AG09309 (cell line): Measurements from ENCODE around the gene FGF22.

Source experiments
- DNase-seq: peaks from one replicate; pipeline ENCODE4 v3.0.0-alpha.2; 2010; ENCODE audit warnings: low read depth
- H3K4me3 ChIP-seq: 2 replicates; pipeline ENCODE4 v1.5.1; 2011; ENCODE audit warnings: mild to moderate bottlenecking, low read depth, low read length, moderate library complexity; ENCODE audit not compliant: control insufficient read depth
- TF ChIP-seq, protein P1 (sequence below): IDR thresholded peaks from 2 replicates; pipeline ENCODE4 v1.5.1; 2011; ENCODE audit warnings: mild to moderate bottlenecking, low read depth, low read length, inconsistent platforms; ENCODE audit not compliant: insufficient read depth, control insufficient read depth; ENCODE audit errors: missing control alignments

FGF22 gene

DNA sequence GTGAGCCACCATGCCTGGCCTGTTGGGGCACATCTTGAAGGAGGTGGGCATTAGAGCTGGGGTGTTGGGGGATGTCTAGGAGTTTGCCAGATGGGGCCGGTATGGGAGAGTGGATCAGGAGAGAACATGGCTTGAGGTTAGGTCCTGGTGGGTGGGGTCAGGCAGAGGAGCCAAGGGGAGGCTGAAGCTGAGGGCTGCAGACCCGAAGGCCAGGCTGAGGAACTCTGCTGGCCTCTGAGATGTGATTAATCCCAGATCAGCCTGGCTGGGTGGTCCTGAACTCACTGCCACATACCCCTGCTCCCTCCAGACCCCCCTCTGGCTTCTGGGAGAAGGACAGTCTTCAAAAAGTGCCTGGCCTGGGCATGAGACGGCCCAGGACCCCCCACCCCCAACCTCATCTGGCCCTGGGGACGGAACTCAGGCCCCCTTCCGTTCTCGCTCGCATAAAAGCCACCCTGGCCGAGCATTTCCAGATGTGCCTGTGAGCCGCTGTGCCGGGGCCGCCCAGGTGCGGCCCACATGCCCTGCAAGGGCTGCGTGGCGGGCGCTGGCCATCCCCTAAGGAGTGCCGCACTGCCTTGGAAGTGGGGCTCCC, 39.2 kb downstream of the FGF22 start:
- DNase-seq = no peak
- TF ChIP-seq, protein P1, sequence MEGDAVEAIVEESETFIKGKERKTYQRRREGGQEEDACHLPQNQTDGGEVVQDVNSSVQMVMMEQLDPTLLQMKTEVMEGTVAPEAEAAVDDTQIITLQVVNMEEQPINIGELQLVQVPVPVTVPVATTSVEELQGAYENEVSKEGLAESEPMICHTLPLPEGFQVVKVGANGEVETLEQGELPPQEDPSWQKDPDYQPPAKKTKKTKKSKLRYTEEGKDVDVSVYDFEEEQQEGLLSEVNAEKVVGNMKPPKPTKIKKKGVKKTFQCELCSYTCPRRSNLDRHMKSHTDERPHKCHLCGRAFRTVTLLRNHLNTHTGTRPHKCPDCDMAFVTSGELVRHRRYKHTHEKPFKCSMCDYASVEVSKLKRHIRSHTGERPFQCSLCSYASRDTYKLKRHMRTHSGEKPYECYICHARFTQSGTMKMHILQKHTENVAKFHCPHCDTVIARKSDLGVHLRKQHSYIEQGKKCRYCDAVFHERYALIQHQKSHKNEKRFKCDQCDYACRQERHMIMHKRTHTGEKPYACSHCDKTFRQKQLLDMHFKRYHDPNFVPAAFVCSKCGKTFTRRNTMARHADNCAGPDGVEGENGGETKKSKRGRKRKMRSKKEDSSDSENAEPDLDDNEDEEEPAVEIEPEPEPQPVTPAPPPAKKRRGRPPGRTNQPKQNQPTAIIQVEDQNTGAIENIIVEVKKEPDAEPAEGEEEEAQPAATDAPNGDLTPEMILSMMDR = no peak
- H3K4me3 ChIP-seq = peak overlapping the region; percentile 52

DNA sequence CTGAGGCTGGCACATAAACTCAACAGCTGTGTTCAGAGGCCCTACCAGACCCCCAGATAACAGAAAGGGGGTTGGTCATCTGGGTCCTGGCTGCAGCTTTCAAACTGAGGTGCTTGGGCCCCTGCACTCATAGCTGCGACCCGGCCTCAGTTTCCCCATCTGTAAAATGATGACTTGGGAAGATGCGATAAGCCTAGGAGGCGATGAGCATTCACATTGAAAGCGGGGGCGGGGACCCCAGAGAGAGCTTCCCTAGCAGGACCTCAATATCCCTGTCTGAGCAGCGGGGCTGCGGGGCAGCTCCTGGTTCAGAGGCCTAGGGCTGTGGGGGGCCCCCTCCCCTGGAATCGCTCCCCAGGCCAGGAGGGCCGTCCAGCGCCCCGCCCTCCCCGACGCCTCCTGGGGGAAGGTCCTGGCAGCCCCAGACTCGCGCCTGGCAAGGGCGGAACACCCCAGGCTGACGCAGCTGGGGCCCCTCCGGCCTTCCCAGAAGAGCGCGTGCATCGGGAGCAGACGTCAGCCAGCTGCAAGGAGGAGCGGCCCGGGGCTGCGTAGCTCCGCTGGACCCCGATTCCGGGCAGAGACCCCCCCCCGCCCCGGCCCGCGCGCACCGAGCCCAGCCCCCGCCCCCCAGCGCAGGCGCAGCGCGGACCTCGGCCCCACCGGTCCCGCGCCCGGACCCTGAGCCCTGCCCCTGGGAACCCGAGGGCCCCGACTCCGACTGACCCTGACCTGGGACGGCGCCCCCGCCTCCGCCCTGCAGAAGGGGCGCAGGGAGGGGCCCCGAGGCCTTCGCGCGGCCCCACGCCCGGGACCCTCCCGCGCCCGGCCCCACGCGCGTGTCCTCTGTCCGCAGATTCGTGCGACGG, 40.0 kb downstream of the FGF22 start:
- peak overlapping the region; percentile 52 for H3K4me3 ChIP-seq
- TF ChIP-seq, protein P1 = no peak
- peak; percentile 20 for DNase-seq

DNA sequence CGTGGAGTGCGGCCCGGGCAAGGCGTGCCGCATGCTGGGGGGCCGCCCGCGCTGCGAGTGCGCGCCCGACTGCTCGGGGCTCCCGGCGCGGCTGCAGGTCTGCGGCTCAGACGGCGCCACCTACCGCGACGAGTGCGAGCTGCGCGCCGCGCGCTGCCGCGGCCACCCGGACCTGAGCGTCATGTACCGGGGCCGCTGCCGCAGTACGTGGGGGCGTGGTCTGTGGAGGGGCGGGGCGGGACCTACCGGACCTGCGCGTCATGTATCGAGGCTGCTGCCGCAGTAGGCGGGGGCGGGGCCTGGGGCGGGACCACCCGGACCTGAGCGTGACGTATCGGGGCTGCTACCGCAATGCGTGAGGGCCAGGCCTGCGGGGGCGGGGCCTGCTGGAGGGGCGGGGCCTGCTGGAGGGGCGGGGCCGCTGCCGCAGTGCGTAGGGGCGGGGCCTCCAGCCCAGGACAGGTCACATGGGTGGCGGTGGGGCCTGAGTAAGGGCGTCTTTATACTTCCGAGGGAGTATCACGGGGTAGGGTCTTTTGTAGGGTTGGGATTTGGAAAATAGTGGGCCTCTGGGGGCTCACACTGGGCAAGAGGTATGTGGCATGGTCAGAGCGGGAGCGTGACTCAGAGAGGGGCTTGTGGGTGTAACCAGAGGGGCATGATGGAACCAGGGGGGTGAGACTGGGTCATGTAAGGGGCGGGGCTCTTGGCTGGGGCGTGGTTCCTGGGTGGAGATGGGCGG, 40.8 kb downstream of the FGF22 start:
- DNase-seq = peak; percentile 88
- TF ChIP-seq, protein P1 = no peak
- H3K4me3 ChIP-seq = peak overlapping the region; percentile 52

DNA sequence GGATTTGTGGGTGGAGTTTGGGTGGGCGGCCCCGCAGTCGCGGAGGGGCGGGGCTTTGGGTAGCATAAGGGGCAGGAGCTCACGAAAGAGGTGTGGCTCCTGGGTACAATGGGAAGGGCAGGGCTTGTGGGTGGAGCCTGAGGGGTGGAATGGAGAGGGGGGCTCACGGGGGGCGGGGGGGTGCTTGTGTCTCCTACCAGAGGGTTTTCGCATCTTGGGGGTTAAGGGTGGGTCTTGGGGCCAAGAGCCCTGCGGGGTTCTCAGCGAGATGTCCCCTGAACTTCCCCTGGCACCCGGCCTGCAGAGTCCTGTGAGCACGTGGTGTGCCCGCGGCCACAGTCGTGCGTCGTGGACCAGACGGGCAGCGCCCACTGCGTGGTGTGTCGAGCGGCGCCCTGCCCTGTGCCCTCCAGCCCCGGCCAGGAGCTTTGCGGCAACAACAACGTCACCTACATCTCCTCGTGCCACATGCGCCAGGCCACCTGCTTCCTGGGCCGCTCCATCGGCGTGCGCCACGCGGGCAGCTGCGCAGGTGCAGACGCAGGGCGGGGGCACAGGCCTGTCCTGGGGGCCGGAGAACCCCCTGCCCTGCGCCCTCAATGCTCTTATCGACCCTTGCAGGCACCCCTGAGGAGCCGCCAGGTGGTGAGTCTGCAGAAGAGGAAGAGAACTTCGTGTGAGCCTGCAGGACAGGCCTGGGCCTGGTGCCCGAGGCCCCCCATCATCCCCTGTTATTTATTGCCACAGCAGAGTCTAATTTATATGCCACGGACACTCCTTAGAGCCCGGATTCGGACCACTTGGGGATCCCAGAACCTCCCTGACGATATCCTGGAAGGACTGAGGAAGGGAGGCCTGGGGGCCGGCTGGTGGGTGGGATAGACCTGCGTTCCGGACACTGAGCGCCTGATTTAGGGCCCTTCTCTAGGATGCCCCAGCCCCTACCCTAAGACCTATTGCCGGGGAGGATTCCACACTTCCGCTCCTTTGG, 41.6 kb downstream of the FGF22 start:
- H3K4me3 ChIP-seq = 0 out of 2 replicates have a peak overlapping the region, but pooled peaks have one; percentile 48
- TF ChIP-seq, protein P1 = no peak
- peak; percentile 40 for DNase-seq

DNA sequence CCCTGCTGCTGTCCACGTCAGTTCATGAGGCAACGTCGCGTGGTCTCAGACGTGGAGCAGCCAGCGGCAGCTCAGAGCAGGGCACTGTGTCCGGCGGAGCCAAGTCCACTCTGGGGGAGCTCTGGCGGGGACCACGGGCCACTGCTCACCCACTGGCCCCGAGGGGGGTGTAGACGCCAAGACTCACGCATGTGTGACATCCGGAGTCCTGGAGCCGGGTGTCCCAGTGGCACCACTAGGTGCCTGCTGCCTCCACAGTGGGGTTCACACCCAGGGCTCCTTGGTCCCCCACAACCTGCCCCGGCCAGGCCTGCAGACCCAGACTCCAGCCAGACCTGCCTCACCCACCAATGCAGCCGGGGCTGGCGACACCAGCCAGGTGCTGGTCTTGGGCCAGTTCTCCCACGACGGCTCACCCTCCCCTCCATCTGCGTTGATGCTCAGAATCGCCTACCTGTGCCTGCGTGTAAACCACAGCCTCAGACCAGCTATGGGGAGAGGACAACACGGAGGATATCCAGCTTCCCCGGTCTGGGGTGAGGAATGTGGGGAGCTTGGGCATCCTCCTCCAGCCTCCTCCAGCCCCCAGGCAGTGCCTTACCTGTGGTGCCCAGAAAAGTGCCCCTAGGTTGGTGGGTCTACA, 43.1 kb downstream of the FGF22 start:
- no peak overlapping the region for H3K4me3 ChIP-seq
- TF ChIP-seq, protein P1 = no peak
- no peak for DNase-seq
